DMS53 treated with DMSO at 0.1 percent for 48 hours (cell line): Measurements from ENCODE around the gene SSNA1.
"Not testable (repeated sequence)": the region's sequence is repeated elsewhere in the genome, so short reads cannot be mapped to it uniquely, and the experiment has no call there.

Experiments
- DNase-seq: peaks from one replicate; lab custom pipeline; 2025; ENCODE audit not compliant: unreplicated experiment; lab: John Stamatoyannopoulos, UW

SSNA1 gene

GRCh38 chr9:137230705-137231371, 42.4 kb downstream of the SSNA1 start, which contains the start of gene SLC34A3:
Gene SLC34A3, plus strand, starts transcription at chr9:137230901. Its CDS starts 802 bp downstream, at chr9:137231703.
- DNase-seq, result no peak

DNA sequence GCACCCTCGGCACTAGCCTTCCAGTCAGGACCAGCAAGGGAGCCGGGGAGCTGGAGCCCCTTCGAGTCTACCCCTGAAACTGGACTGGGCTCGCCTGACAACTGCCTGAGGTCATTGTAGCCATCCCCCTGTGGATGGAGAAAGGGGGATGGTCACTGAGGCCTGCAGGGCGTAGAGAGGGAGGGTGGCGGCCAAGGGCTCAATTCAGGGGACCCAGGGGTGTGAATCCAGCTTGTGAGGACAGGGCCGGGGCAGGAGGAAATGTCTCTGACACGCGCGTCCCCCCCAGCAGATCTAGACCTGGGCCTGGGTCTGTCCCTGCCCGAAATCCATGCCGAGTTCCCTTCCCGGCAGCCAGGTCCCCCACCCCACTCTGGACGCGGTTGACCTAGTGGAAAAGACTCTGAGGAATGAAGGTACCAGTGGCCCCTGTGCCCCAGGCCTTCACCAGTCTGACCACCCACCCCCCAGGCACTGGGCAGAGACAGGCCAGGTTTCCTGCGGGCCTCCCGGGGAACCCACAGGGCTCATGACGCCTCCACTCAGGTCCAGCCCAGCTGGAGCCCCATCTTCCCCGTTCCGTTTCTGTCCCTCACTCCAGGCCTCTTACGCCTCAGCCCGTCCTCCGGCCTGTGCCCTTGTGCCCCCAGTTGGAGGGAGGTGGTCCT, 43.0 kb downstream of the SSNA1 start:
- DNase-seq, result no peak

- no peak for DNase-seq
Observed at GRCh38 chr9:137232101-137232500, 43.6 kb downstream of the SSNA1 start.

DNA sequence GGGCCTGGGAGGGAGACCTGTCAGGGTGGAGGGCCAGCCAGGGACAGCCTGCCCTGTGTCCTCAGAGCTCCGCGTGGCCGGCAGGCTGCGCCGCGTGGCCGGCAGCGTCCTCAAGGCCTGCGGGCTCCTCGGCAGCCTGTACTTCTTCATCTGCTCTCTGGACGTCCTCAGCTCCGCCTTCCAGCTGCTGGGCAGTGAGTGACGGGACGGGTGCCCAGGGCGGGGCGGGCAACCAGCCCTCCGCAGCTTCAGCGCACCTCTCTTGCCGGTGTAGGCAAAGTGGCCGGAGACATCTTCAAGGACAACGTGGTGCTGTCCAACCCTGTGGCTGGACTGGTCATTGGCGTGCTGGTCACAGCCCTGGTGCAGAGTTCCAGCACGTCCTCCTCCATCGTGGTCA, 44.0 kb downstream of the SSNA1 start:
- no peak for DNase-seq

- peak; percentile 72 for DNase-seq
Observed at GRCh38 chr9:137233143-137233980, 44.9 kb downstream of the SSNA1 start.

DNA sequence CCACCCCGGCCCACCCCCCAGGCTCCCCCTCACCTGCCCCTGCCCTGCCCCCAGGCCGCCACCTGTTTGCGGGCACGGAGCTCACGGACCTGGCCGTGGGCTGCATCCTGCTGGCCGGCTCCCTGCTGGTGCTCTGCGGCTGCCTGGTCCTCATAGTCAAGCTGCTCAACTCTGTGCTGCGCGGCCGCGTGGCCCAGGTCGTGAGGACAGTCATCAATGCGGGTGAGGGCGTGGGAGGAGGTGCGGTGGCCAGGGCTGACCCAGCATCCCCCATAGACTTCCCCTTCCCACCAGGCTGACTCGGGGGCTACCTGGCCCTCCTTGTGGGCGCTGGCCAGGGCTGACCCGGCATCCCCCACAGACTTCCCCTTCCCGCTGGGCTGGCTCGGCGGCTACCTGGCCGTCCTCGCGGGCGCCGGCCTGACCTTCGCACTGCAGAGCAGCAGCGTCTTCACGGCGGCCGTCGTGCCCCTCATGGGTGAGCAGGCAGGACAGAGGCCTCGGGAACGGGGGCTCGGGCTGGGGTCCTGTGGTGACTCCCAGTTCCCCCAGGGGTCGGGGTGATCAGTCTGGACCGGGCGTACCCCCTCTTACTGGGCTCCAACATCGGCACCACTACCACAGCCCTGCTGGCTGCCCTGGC, 45.7 kb downstream of the SSNA1 start:
- DNase-seq, result peak; percentile 21

- DNase-seq, result no peak
Observed at GRCh38 chr9:137234758-137235423, 46.4 kb downstream of the SSNA1 start.

DNA sequence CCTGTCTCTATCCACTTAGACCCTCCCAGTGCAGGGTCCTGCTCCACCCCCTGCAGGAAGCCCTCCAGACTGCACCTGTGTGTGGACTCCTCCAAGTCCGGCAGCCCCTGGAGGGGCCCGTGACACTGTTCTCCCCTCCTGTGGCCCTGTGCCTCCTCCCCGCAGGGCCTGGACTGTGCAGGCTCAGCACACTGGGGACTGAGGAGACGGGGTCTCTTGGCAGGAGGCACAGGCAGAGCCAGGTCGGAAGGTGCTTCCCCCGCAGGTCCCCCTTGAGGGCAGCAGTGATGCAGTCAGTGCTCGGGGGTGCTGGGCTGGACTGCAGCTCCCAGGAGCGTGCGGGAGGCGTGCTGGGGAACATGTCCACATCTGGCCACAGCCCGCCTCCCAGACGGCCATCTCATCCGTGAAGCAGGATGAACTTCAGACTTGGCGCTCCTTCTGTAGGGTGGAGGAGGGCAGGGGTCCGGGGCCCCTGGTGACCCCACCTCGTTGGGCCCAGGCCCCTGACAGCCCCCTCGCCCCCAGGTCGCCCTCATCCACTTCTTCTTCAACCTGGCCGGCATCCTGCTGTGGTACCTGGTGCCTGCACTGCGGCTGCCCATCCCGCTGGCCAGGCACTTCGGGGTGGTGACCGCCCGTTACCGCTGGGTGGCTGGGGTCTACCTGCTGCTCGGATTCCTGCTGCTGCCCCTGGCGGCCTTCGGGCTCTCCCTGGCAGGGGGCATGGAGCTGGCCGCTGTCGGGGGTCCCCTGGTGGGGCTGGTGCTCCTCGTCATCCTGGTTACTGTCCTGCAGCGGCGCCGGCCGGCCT, 47.2 kb downstream of the SSNA1 start:
- no peak for DNase-seq

DNA sequence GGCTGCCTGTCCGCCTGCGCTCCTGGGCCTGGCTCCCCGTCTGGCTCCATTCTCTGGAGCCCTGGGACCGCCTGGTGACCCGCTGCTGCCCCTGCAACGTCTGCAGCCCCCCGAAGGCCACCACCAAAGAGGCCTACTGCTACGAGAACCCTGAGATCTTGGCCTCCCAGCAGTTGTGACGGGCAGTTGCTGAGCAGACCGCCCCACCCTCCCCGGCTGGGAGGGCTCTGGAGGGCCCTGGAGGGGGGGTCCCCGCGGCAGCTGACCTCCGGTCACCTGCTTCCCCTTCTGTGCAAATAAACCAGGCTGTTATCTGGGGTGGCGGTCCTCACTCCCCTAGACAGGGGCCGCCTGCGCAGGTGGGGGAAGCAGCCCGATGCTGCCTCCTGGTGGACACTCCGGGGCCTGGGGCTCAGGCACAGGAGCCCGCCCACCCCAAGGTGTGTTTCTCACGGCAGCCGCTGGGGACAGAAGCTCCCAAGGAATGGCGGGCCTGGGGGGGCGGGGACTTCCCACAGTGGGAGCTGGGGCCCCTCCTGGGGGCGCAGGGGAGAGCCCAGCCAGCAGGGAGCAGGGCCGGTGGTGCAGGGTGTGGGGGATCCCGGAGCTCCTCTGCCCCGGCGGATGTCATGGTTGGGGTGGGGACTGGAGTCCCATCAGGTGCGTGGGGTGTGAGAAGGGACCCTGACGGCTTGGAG, 47.9 kb downstream of the SSNA1 start:
- peak; percentile 70 for DNase-seq

DNA sequence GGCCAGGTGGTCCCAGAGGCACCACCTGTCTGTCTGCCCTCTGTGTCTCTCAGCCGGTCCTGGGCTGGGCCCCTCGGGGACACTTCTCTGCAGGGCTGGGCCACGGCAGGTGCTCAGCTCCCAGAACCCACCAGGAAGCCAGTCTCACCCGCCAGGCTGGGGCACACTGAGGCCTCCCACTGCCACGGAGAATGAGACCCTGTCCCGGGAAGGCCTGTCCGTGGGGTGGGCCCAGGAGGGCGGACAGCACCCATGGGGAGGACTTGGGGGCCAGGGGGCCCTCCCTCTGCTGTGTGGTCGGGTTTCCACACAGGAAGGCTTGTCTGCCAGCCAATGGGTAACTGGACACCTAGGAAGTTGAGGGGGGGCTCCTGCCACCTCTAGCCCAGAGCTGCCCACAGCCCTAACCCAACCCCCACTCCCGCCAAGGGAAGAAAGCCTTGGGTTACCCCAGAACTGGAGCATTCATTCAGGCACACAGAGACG, 48.5 kb downstream of the SSNA1 start:
- no peak for DNase-seq

DNA sequence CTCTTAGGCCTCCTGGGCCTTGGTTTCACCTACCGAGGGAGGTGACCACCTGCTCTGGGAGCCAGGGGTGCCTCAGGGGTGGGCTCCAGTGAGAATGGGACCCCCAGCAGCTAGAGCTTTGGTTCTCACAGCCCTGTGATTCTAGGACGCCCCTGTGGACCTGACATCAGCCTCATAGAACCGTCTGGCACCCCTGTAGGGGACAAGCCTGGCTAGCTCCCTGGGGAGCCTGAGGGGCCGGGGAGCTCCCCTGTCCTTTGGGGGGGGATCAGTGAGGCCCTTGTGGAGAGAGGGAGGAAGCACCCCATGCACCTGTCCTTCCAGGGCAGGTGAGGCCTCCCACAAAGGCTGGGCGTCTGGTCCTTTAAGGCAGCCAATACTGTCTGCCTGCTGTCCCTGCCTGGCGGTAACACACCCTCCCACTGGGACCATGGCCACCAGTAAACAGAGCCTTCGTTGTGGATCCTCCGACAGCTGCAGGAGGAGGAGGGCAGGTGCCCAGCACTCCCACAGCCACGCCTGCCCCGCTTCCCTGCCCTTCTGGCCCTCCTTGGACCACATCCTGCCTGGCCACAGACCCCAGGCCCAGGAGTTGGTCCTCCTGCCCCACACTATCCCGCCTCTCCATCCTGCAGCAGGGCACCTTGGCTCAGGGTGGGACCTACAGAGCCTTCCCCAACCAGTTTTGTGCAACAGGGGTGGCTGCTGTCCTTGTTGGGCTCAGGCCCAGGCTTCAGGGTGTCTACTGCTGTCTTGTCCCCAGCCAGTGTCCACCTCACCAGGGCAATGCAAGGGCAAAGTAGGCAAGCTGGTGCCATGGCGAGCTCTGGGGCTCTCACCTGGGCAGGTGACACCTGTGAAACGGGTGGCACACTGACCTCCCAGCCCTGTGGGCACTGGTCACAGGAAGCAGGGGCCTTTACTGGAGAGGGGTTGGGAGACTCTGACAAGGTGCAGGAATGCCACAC, 49.6 kb downstream of the SSNA1 start:
- peak; percentile 77 for DNase-seq

DNA sequence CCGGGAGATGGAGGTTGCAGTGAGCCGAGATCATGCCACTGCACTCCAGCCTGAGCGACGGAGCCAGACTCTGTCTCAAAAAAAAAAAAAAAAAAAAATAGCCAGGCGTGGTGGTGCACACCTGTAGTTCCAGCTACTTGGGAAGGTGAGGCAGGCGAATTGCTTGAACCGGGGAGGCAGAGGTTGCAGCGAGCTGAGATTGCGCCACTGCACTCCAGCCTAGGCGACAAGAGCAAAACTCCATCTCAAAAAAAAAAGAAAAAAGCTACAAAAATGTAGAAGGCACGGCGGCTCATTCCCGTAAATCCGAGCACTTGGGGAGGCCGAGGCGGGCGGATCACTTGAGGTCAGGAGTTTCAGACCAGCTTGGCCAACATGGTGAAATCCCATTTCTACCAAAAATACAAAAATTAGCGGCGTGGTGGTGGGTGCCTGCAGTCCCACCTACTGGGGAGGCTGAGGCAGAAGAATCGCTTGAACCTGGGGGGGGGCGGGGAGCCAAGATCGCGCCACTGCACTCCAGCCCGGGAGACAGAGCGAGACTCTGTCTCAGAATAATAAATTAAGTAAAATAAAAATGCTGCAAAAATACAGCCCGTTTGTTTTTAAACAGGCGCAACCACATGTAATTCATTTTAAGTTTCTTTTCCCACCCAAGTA, 51.2 kb downstream of the SSNA1 start:
- DNase-seq, result not testable (repeated sequence)
